SKM-1 (cell line): Measurements from ENCODE around the gene DDX10.

Experiments used
- DNase-seq: peaks from one replicate; lab custom pipeline; 2025; ENCODE audit not compliant: unreplicated experiment; lab: John Stamatoyannopoulos, UW

The DDX10 gene

GRCh38 chr11:108967571-108967970, 302.7 kb downstream of the DDX10 start:
- DNase-seq: no peak

- no peak for DNase-seq
Observed at GRCh38 chr11:108970221-108970991, 305.5 kb downstream of the DDX10 start.

- no peak for DNase-seq
Observed at GRCh38 chr11:108973402-108974162, 308.7 kb downstream of the DDX10 start.

GRCh38 chr11:108975026-108975425, 310.2 kb downstream of the DDX10 start:
- DNase-seq: no peak

GRCh38 chr11:108975641-108976071, 310.8 kb downstream of the DDX10 start:
- DNase-seq: no peak

- no peak for DNase-seq
Observed at GRCh38 chr11:108983636-108984420, 319.0 kb downstream of the DDX10 start.

DNA sequence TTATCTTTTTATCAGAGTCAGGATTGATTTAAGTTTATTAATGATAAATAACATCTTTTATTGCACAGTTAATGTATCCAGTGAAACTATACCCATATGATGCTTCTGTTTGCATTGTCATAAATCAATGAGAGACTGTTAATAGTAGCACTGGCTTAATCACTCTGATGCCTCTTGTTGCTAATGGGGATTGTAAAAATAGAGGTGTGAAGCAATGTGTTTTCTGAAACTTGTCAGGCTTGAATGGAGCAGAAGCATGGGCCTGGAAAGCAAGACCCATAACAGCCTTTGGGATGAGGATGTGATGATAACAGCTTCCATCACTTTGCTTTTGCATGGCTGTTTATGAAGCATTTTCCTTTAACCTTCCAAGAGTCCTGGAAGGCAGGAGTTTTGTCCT, 319.7 kb downstream of the DDX10 start:
- DNase-seq: no peak

DNA sequence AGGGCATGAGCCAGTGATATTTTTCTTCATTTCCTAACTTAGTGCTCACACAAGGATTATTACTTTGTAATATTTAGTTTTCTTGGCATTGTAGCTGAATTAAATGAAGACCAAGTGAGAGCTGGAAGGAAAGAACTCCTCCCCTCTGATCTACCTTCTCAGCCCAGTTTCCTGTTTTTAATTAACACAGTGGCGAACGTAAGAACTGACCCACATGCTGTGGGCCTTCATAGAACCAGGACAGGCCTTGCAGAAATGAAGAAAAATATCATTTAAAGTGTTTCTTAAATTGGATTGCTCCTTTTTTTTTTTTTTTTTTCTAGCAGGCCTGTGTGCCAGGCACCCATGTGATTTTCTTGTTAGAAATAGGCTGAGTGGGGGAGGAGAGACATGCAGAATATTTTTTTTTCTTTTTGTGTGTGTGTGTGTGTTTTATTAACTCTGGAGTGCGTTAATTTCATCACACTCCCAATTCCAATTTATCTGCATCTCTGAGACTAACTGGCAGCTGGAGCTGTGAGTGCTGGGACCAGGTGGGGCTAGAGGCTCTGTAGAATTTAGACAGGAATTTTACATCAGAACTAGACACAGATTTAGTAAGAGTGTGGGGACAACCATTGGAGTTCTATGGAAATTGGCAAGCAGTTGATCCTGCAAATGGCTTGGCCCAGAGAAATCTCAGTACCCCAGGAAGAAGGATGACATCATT, 320.5 kb downstream of the DDX10 start:
- DNase-seq: no peak

DNA sequence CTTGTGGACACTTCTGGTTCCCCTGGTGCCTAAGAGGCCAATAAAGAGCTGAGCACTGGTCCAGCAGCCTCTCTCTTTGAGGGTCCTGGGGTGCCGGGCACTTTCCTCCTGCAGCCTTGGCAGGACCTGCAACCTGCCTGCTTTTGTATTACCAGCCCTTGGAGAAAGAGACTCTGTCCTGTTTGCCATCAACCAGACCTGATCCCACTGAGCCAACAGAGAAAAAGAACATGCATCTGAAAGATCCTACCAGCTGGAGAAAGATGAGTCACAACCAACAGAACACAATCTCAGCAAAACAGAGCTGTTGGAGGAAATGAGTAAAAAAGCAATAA, 321.0 kb downstream of the DDX10 start:
- DNase-seq: no peak
